GM19351 (cell line): ENCODE results near the gene A1BG.
A peak's percentile ranks its signal among the peaks of the same experiment; 100 is the strongest.
"Not testable (repeated sequence)": the region's sequence is repeated elsewhere in the genome, so short reads cannot be mapped to it uniquely, and the experiment has no call there.

Source experiments
- ATAC-seq: cut with Tn5 transposase; IDR thresholded peaks from one replicate; pipeline ENCODE4 v1.9.1; 2021; ENCODE audit warnings: mild to moderate bottlenecking, moderate library complexity; ENCODE audit not compliant: unreplicated experiment

Gene A1BG

DNA sequence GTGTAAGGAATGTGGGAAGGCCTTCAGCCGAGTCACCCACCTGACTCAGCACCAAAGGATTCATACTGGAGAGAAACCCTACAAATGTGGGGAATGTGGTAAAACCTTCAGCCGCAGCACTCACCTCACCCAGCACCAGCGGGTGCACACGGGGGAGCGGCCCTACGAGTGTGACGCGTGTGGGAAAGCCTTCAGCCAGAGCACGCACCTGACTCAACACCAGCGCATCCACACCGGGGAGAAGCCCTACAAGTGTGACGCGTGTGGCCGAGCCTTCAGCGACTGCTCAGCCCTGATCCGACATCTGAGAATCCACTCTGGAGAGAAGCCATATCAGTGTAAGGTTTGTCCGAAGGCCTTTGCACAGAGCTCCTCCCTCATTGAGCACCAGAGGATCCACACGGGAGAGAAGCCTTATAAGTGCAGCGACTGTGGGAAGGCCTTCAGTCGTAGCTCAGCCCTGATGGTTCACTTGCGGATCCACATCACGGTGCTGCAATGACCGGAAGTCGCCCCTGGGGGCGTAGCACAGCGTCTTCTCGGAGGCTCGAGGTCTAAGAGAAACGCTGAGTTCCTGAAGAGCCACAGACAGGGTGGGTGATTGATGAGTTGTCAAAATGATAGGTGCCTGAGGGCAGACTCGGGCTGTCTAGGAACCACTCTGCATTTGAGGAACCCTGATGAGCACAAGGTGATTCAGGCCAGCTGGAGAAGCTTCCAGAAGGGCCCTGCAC is 14.3 kb downstream of the A1BG start:
- ATAC-seq, result no peak

DNA sequence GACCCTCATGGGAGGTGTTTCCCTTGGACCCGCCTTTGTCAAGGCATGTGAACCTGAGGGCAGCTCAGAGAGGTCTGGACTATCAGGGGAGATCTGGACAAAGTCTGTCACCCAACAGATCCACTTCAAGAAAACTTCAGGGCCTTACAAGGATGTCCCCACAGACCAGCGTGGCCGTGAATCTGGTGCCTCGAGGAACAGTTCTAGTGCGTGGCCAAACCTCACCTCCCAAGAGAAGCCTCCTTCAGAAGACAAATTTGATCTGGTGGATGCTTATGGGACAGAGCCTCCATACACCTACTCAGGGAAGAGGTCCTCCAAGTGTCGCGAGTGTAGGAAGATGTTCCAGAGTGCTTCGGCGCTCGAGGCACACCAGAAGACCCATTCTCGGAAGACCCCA is 15.0 kb downstream of the A1BG start:
- no peak for ATAC-seq

DNA sequence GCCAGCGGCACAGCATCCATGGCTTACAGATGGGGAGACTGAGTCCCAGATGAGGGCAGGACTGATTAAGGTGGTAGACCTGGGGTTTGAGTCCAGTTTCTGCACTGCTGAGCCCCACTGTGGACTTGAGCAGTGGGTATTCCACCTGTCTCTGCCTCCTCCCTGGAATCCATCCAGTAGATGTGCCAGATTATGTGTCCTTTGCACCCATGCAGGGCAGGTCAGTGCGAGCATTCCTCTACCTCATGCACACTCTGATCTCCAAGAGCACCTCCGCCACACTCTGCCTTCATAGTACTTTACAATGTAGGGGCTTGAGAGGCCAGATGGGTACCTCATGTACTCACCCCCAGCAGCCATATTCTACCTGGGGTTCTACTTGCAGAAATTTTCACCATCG is 16.5 kb downstream of the A1BG start:
- no peak for ATAC-seq

- no peak for ATAC-seq
Measured at GRCh38 chr19:58336216-58336615, 17.1 kb downstream of the A1BG start.

DNA sequence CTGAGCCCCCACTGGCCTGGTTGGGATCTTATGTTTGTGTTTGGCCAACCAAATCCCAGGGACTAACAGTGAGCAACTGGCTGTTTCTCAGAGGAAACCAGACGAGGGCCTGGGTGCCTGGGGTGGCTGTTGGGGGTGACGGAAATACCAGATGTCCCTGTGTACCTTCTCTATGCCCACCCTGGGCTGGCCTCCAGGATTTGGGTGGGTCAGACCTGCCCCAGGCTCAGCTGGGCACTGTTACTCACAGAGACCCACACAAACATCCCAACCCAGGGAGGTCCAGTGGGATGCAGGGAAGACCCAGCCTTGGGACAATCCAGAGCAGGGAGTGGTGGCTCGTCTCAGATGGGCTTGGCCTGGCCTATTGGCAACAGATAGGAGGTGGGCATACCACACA is 17.7 kb downstream of the A1BG start:
- ATAC-seq, result no peak

GRCh38 chr19:58334691-58335249 is 18.5 kb downstream of the A1BG start:
- ATAC-seq, result no peak

DNA sequence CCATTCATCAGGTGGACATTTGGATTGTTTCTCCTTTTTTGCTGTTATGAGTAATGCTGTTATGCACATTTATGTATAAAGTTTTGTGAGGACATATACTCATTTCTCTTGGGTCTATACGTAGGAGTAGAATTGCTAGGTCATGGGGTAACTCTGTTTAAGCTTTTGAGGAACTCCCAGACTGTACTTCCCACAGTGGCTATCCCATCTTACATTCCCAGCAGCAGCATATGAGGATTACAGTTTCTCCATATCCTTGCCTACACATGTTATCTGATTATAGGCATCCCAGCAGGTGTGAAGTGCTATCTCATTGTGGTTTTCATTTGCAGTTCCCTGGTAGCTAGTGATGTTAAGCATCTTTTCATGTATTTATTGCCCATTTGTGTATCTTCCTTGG is 20.6 kb downstream of the A1BG start:
- ATAC-seq, result no peak

DNA sequence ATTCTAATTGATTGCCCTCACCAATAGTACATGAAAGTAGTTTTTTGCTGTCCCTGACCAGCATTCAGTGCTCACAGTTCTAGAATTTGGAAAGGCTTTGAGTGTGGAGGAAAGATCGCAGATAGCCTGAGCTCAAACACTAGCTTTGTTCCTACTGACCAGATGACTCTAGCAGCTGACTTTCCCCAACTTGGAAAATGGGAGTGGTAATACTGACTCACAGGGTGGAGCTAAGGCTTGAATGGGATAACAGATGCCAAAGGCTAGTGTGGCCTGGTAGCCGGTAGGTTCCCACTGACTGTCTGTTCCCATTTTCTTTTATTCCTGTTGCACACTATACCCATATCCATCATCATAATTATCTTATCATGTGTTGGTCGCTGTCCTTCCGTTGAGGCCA is 22.8 kb downstream of the A1BG start:
- no peak for ATAC-seq

- no peak for ATAC-seq
Measured at GRCh38 chr19:58328999-58329398, 24.3 kb downstream of the A1BG start.

DNA sequence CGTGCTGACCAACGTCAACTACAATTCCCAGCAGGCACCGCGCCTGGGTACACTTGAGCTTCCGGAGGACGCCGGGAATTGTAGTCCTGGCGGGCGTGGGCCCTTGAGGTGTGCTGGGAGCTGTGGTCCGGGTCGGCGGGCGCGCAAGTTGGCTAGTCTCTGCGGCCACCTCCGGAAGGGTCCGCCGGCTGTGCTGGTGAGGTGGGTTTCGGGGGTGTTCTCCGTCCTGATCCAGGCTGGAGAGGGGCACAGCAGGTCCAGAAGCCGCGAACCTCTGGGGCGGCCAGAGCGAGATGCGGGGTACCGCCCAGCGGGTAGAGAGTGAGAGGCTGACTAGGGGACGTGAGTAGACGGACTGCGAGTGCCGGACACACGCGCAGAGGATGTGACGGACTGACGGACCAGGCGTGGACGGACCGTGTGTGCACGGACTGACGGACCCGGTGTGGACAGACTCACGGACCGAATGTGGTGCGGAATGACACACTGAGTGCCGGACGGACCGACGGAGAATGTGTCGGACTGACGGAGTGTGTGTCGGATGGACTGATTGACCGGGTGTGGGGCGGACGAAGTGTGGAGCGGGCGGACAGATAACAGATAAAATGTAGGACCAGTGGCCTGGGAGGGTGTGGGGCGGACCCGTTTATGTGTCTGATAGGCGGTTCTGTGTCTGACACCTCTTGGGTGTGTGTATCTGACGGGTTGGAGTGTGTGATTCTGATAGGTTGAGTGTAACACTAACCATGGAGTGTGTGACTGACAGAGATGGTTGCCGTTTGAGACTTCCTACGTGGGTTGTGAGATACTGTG is 26.2 kb downstream of the A1BG start, which contains the start of gene ZSCAN22:
Gene ZSCAN22, plus strand, starts transcription at position 81 of the 813 bp plus-strand sequence. CDS start 7,809 bp downstream, outside the sequence.
- ATAC-seq, result peak; percentile 88

DNA sequence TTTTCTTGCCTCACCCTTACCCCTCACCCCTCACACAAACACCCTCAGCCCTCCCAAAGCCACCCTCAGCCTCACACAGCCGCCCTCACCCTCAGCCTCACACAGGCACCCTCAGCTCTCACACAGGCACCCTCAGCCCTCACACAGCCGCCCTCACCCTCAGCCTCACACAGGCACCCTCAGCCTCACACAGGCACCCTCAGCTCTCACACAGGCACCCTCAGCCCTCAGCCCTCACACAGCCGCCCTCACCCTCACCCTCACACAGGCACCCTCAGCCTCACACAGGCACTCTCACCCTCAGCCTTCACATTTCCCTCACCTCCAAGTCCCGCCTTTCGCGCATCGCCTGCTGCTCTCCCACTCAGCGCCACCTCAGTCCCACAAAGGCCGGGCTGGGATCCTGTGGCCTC is 26.8 kb downstream of the A1BG start:
- ATAC-seq, result no peak

DNA sequence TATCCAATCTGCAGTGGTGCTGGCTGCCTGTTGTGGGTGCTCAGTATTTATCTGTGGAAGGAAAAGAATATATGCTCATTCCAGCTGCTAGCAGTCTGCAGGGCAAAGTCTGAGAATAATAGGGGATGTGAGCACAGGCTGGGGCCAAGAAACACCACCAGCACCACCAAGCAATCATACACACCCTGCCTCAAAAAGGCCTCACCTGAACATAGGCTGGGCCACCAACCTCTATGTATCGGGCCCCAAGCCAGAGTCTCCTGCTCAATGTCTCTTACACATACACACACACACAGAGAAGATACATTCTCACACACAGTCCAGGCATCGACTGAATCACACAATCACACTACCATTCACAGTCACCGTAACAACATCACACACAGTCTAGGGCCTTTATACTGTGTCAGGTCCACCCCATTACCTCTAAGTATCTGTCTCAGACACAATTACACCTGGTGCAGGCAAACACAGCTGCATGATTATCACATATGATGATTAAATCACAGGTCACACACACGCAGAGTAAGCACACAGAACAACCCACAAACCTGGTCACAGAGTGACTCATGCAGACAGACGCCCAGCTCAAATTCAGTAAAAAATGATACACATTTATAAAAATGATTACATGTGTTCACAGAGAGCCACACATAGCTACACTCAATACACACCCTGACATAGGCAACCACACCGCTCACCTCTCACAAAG is 27.8 kb downstream of the A1BG start:
- no peak for ATAC-seq

DNA sequence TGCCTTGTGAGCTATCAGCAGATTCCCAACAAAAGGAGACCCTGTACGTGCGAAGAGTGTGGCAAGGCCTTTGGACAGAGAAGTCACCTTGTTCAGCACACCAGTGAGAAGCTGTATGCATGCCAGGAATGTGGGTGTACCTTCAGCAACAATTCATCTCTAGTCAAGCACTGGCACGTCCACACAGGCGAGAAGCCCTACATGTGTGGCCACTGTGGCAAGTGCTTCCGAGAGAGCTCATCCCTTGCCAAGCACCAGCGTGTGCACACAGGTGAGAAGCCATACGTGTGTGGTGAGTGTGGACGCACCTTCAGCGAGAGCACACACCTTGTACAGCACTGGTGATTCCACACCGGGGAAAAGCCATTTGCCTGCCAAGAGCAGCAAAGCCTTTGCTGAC is 34.1 kb downstream of the A1BG start:
- no peak for ATAC-seq

GRCh38 chr19:58318297-58318696 is 35.0 kb downstream of the A1BG start:
- no peak for ATAC-seq

- ATAC-seq, result no peak
Measured at GRCh38 chr19:58317476-58318072, 35.7 kb downstream of the A1BG start.

- no peak for ATAC-seq
Measured at GRCh38 chr19:58315580-58315979, 37.7 kb downstream of the A1BG start.

- no peak for ATAC-seq
Measured at GRCh38 chr19:58311345-58311865, 41.9 kb downstream of the A1BG start.

DNA sequence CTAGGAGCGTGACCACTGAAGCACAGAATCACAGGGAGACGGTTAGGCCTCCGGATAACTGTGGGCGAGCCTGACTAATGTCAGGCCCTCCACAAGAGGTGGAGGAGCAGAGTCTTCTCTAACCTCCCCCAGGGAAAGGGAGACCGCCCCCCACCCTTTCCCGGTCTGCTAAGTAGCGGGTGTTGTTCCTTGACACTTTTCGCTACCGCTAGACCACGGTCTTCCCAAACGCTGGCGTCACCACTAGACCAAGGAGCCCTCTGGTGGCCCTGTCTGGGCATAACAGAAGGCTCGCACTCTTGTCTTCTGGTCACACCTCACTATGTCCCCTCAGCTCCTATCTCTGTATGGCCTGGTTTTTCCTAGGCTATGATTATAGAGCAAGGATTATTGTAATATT is 42.6 kb downstream of the A1BG start:
- ATAC-seq, result not testable (repeated sequence)

- ATAC-seq, result no peak
Measured at GRCh38 chr19:58307736-58308135, 45.6 kb downstream of the A1BG start.

GRCh38 chr19:58305932-58306323 is 47.4 kb downstream of the A1BG start:
- ATAC-seq, result no peak
